HepG2 (cell line): ENCODE measurements around the gene NRG2. TPM values are rescaled to one million over a fixed set of nuclear protein-coding genes. Genes with fewer than 3 reads are reported as not detected.

Experiments
- ERF ChIP-seq: IDR thresholded peaks from 2 replicates; pipeline ENCODE4 v1.6.1; 2018; ENCODE audit warnings: missing biosample characterization, missing genetic modification reagents
- HDAC1 ChIP-seq: sonication (generic); formaldehyde crosslinking; IDR thresholded peaks from 2 replicates; pipeline ENCODE4 v1.5.1; 2020; ENCODE audit warnings: mild to moderate bottlenecking, missing genetic modification reagents
- MTA3 ChIP-seq: sonication (generic); formaldehyde crosslinking; IDR thresholded peaks from 2 replicates; pipeline ENCODE4 v1.4.0; 2020; ENCODE audit warnings: missing genetic modification reagents
- NFAT5 ChIP-seq: sonication (generic); formaldehyde crosslinking; IDR thresholded peaks from 2 replicates; pipeline ENCODE4 v1.4.0; 2020; ENCODE audit warnings: missing genetic modification reagents
- POLR2AphosphoS2 ChIP-seq: IDR thresholded peaks from 2 replicates; pipeline ENCODE4 v1.6.1; 2011; ENCODE audit warnings: low read depth, low read length, improper control_type of control experiment
- REST ChIP-seq, 2 experiments: IDR thresholded peaks; 2 replicates each; pipeline ENCODE4 v1.6.1; 2011 to 2012; ENCODE audit warnings: low read length in 2 of 2, borderline replicate concordance in 1 of 2, low read depth in 1 of 2, mild to moderate bottlenecking in 1 of 2, moderate library complexity in 1 of 2
- ZKSCAN1 ChIP-seq: fragments of 150-350 bp; IDR thresholded peaks from 2 replicates; pipeline ENCODE4 v1.6.1; 2014; ENCODE audit warnings: low read length
- ZNF138 ChIP-seq: sonication (generic); formaldehyde crosslinking; IDR thresholded peaks from 2 replicates; pipeline ENCODE4 v1.5.0; 2020; ENCODE audit warnings: mild to moderate bottlenecking, low read depth, missing genetic modification reagents
- polyA plus RNA-seq, 8 experiments: library from polyadenylated mRNA; depleted of rRNA in 3 of 8; stranded (reverse) in 7 of 8; unstranded in 1 of 8; fragments of >200 nt; fragmentation: Illumina TruSeq in 4 of 8; extraction: Trizol in 4 of 8; gene quantifications; 2 replicates each; pipeline versions ENCODE4 v1.2.1 to v1.2.3, GENCODE V29; 2011 to 2016; ENCODE audit warnings: low read depth in 4 of 8, missing spikeins in 1 of 8, mixed read lengths in 1 of 8; ENCODE audit not compliant: insufficient read depth in 1 of 8
- total RNA-seq, 5 experiments: library from RNA; depleted of rRNA; stranded (reverse); fragments of >200 nt; fragmentation: Illumina TruSeq; extraction: Trizol; gene quantifications; 2 replicates each; pipeline ENCODE4 v1.2.3, GENCODE V29; 2016; ENCODE audit warnings: low read depth in 1 of 5

The NRG2 gene
- total and polyA plus RNA-seq, 2 of the 13 experiments (the other 11 are each of a cell fraction or from before 2014, with no cell fraction given) = not detected

- no peak for TF ChIP-seq ZNF138 (CRISPR knock-in tag)
- no peak for TF ChIP-seq POLR2AphosphoS2
- no peak for TF ChIP-seq NFAT5 (CRISPR knock-in tag)
- TF ChIP-seq HDAC1 (CRISPR knock-in tag) = no peak
- no peak for TF ChIP-seq MTA3 (CRISPR knock-in tag)
- no peak for TF ChIP-seq REST (IDR thresholded peaks at IDR 0.05; ENCODE audit: borderline replicate concordance in 1 of 2, low read depth in 1 of 2, low read length in 2 of 2)
- TF ChIP-seq ERF (CRISPR knock-in tag) = no peak
- no peak for TF ChIP-seq ZKSCAN1
These were observed 199.1 kb downstream of the NRG2 start (continued) for GRCh38 chr5:139843991-139844390.
